Omental fat pad (tissue), 4 donors: ENCODE data around the gene D2HGDH. TPM values are rescaled to one million over a fixed set of nuclear protein-coding genes. Genes with fewer than 3 reads are reported as not detected.

Source experiments
- ATAC-seq: fragments of 150-250 bp; one replicate; pipeline ENCODE4 v1.9.1; 2016; ENCODE audit warnings: mild to moderate bottlenecking, moderate library complexity; ENCODE audit not compliant: low FRiP score
- DNase-seq: peaks from one replicate; pipeline ENCODE4 v3.0.0-alpha.2; 2019; ENCODE audit warnings: low spot score
- total RNA-seq, 4 donors: library from RNA; depleted of rRNA; stranded (reverse); fragments of >200 nt; gene quantifications; one replicate each; pipeline ENCODE4 v1.1.0, GENCODE V29; 2016
- TF ChIP-seq, protein P1 (sequence below), 3 donors: fragments of 450-650 bp; IDR thresholded peaks; one replicate each; pipeline ENCODE4 v1.5.1; 2016 to 2017; ENCODE audit warnings: antibody characterized with exemption in 3 of 3, mild to moderate bottlenecking in 3 of 3, moderate library complexity in 2 of 3

Gene D2HGDH
- total RNA-seq, 4 donors from 2014 or later, result 12.4 to 31.2 (median 16.9) TPM

DNA sequence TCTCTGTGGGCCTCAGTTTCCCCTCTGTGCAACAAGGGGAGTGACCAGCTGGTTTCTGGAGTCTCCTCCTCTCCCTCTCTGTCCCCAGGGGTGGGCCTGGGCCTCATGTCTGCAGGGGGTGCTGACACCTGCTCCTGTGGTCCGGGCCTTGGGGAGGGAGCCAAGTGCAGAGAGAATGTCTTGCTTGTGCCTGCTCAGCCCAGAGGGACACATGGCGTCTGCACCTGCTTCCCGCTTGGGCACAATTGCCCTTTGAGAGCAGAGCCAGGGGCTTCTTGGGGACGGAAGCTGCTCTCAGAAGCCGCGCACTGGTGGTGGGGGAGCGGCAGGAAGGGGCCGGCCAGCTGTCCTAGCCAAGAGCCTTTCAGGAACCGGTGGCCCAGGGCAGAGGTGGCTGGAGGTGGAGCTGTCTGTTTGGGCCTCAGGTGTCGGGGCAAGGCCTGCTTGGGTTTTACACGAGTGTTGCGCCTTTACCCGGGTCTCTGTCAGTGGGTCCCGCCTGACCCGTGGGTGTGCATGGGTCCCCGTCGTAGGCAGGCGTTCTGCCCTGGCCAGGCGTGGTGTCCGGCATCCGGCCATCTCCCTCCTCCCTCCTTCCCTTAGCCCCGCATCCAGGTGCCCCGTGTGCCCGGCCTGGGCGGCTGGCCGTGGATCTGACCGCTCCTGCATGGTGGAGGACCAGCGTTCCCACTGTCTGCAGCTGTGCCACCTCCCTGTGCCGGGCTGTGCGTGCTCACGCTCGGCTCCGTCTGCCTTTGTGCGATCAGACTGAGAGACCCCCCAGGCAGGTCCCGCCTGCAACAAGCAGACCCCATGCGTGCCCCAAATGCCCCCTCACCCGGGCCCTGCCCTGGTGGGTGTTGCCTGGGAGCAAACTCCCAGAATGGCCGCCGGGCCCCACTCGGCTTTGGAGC, 78.6 kb downstream of the D2HGDH start:
- TF ChIP-seq, protein P1, sequence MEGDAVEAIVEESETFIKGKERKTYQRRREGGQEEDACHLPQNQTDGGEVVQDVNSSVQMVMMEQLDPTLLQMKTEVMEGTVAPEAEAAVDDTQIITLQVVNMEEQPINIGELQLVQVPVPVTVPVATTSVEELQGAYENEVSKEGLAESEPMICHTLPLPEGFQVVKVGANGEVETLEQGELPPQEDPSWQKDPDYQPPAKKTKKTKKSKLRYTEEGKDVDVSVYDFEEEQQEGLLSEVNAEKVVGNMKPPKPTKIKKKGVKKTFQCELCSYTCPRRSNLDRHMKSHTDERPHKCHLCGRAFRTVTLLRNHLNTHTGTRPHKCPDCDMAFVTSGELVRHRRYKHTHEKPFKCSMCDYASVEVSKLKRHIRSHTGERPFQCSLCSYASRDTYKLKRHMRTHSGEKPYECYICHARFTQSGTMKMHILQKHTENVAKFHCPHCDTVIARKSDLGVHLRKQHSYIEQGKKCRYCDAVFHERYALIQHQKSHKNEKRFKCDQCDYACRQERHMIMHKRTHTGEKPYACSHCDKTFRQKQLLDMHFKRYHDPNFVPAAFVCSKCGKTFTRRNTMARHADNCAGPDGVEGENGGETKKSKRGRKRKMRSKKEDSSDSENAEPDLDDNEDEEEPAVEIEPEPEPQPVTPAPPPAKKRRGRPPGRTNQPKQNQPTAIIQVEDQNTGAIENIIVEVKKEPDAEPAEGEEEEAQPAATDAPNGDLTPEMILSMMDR (IDR thresholded peaks at IDR 0.05), result no peak
- DNase-seq (no peak), ATAC-seq (no peak)

DNA sequence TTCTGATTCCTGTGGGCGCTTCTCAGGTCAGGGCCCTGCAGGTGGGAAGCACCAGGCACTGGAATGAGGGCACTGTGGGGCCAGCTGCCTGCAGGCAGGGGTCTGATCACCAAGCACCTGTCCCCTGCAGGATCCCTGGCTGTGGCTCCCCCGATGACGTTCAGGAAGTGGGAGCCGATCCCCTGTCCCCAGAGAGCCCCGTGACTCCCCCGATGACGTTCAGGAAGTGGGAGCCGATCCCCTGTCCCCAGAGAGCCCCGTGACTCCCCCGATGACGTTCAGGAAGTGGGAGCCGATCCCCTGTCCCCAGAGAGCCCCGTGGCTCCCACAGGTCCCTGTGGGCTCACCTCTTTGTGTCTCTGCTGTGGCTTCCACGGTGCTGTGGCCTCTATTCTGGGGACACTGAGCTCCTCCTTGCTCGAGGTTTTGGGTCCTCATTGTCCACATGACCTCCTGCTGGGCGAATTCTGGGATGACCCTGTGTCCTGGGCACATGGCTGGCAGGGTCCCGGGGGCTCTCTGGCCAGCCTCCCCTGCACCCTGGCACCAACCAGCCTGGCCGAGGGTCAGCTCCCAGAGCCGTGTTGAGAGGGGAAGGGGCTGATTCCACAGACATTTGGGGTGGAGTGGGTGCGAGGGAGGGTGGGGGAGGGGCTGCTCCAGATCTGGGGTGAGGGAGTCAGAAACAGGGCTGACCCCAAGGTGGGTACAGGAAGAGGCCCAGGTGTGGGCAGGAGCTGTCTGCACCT, 79.4 kb downstream of the D2HGDH start:
- TF ChIP-seq, protein P1 (IDR thresholded peaks at IDR 0.05), result no peak
- DNase-seq (no peak), ATAC-seq (no peak)

DNA sequence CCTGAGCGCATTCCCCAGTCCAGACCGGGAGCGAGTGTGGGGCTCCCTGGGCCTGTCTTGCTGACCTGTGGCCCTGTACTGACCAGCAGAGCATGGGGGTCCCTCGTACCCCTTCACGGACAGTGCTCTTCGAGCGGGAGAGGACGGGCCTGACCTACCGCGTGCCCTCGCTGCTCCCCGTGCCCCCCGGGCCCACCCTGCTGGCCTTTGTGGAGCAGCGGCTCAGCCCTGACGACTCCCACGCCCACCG, 79.9 kb downstream of the D2HGDH start:
- ATAC-seq (no peak), DNase-seq (no peak)
- TF ChIP-seq, protein P1 (IDR thresholded peaks at IDR 0.05), result no peak

DNA sequence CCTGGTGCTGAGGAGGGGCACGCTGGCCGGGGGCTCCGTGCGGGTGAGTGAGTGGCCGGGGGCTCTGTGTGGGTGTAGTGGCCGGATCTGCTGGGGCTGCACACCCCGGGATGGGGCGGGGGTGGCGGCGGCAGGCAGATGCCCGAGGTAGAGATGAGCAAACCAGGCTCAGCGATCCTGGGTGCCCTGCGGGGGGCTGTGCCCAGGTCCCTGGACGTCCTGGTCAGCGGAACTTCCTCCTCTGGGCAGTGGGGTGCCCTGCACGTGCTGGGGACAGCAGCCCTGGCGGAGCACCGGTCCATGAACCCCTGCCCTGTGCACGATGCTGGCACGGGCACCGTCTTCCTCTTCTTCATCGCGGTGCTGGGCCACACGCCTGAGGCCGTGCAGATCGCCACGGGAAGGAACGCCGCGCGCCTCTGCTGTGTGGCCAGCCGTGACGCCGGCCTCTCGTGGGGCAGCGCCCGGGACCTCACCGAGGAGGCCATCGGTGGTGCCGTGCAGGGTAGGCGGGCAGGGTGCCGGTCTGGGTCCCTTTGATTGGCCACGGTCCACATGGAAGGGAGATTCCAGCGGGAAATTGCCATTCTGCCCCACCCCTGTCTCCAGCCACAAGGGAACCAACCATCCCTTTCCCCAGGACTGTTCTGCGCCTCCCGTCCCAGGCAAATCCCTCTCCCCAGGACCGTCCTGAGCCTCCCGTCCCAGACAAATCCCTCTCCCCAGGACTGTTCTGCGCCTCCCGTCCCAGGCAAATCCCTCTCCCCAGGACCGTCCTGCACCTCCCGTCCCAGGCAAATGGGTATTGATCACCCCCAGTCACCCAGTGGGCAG, 80.4 kb downstream of the D2HGDH start:
- TF ChIP-seq, protein P1 (IDR thresholded peaks at IDR 0.05), result no peak

DNA sequence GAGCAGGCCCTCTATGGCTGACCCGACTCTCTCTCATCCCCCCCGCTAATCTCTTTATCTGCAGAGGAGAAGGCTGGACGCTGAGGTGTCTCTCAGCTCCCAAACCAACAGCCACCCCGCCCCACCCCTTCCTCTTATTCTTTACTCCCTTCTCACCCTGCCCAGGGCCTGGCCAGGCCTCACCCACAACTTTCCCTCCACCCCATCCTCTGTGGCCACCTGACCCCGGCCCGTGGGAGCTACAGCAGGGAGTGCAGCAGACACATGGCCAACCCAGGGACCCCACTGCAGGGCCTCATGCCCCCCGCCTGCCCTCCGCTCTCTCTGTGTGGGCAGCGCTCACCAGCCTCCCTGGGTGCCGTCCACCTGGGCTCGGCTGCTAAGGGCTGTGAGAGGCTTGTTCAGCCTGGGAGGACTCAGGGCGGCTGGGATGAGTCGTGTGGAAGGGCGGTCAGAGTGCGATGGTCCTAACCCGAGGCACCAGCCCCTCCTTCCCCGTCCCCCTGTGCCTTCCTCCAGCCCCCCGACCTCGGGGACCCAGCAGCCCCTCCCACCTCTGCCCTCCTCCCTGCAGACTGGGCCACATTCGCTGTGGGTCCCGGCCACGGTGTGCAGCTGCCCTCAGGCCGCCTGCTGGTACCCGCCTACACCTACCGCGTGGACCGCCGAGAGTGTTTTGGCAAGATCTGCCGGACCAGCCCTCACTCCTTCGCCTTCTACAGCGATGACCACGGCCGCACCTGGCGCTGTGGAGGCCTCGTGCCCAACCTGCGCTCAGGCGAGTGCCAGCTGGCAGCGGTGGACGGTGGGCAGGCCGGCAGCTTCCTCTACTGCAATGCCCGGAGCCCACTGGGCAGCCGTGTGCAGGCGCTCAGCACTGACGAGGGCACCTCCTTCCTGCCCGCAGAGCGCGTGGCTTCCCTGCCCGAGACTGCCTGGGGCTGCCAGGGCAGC, 81.3 kb downstream of the D2HGDH start:
- TF ChIP-seq, protein P1 (IDR thresholded peaks at IDR 0.05), result no peak
- ATAC-seq, result no peak
- DNase-seq, result no peak

More for the DNA sequence above, 80.4 kb downstream of the D2HGDH start:
- ATAC-seq (no peak), DNase-seq (no peak)
